GDM1 (cell line): ENCODE results near the gene KRT81.
"Not testable (repeated sequence)": the region's sequence is repeated elsewhere in the genome, so short reads cannot be mapped to it uniquely, and the experiment has no call there.

ENCODE experiments used
- DNase-seq: peaks from one replicate; lab custom pipeline; 2025; lab: John Stamatoyannopoulos, UW

The KRT81 gene

GRCh38 chr12:52317468-52318052 is 26.2 kb upstream of the KRT81 start:
- no peak for DNase-seq

- no peak for DNase-seq
Measured at GRCh38 chr12:52316701-52317100, 25.4 kb upstream of the KRT81 start.

- DNase-seq: no peak
Measured at GRCh38 chr12:52316290-52316689, 25.0 kb upstream of the KRT81 start.

DNA sequence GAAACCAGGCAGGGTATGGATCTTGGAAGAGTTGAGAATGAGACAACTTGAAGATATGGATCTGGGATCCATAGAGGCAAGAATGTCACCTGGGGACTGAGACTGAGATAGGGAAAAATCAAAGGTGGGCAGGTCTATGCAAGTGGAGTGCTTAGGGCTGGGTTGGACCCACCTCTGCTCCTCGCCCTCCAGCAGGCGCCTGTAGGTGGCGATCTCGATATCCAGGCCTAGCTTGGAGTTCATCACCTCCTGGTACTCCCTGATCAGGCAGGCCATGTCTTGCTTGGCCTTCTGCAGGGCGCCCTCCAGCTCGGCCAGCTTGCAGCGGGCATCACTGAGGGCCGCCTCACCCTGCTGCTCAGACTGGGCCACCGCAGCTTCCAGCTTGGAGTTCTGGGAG is 24.4 kb upstream of the KRT81 start:
- DNase-seq: peak; percentile 37

DNA sequence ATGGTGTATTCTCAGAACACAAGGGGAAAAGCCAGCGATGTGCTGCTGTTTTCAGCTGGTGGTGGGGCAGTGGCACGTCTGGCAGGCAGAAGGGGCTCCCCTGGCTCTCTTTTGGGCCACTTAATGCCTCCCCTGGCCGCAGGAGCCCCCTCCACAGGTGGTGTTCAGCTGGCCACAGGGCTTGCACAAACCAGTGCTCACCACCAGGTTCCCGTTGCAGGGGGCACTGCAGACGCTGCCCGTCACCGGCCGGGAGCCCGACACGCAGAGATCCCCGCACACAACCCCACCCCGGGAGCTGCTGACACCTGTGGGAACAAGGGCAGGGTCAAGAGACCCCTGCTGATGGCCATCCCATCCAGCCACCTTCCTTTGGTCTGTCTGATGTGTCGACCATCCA is 23.2 kb upstream of the KRT81 start:
- no peak for DNase-seq

DNA sequence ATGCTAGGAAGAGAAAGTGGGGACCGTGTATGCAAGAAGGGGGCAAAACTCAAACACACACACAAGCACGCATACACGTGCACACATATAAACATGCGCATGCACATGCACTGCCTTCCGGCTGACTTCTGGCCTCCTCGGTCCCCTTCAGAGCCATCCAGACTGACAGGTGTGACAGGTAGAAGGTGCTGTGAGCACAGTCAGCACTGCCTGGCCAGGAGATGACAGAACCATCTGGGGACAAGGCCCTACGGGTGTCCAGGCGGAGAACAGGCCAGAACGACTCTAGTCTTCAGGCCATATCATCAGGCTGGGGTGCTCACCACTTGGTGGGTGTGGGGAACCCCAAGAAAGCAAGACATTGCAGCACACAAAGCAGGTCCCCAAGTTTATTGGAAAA is 22.6 kb upstream of the KRT81 start:
- DNase-seq: no peak

- no peak for DNase-seq
Measured at GRCh38 chr12:52313461-52313860, 22.1 kb upstream of the KRT81 start.

- no peak for DNase-seq
Measured at GRCh38 chr12:52312086-52312485, 20.8 kb upstream of the KRT81 start.

DNA sequence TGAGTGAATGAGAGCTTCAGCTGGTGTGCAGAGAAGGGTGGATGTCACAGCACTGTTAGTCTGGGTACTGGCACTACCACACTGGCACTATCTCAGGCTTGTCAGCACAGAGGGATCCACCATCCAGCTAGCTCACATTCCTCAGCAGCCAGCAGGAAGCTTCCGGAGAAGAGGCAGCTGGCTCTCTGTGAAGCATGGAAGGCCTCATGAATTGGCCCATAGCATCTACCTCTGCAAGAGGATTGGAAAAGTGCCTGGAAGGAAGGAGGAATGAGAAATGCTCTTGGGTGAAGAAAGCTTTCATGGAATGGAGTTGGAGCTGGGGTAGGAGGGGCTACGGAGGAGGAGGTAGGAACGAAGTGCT is 19.9 kb upstream of the KRT81 start:
- DNase-seq: no peak

- DNase-seq: no peak
Measured at GRCh38 chr12:52310622-52311284, 19.4 kb upstream of the KRT81 start.

DNA sequence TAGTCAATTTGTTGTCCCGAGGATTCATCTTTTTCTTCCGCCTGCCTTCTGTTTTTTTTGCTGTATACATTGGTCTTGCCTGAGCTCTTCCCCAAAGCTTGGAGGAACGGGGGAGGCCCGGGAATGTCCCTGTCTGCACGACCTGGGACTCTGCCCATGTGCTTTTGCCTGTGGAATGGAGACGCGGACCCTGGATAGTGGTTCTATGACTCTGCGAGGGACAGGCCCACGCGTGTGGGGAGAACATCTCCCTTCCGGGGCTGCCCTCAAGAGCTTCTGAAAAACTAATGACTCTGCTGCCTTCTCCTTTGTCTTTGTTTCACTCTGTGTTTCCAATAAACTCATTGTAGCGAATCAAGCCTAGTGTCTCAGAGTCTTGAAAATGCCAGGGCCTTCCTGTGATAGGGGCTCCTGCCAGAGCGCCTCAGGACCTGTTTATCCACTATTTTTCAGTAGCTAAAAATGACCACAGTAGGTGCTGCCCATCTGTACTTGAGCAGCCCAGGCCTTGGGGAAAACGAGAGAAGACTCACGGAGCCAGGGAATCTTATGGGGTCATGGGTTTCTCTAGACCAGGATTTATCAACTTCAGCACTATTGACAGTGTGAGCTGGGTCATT is 17.6 kb upstream of the KRT81 start:
- no peak for DNase-seq

- DNase-seq: no peak
Measured at GRCh38 chr12:52307836-52308805, 16.8 kb upstream of the KRT81 start.

DNA sequence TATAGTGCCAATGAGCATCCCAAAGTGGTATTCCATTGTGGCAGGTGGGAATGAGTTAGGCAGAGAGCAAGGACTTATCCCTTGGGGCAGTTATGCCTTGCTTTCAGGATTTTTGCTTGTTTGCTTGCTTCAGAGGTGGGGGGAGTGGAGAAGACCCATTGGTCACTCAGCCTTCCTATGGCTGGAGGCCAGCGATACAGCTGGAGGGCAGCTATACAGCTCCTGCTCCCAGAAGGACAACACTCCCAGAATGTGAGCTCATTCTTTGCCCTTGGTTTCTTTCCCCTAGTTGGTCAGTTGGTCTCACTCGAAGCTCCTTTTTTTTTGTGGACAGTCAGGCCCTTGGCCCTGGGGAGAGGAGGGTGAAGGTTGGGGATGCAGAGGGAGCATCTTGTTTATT is 15.4 kb upstream of the KRT81 start:
- no peak for DNase-seq

GRCh38 chr12:52305921-52306705 is 14.8 kb upstream of the KRT81 start:
- no peak for DNase-seq

- DNase-seq: not testable (repeated sequence)
Measured at GRCh38 chr12:52304941-52305411, 13.6 kb upstream of the KRT81 start.

DNA sequence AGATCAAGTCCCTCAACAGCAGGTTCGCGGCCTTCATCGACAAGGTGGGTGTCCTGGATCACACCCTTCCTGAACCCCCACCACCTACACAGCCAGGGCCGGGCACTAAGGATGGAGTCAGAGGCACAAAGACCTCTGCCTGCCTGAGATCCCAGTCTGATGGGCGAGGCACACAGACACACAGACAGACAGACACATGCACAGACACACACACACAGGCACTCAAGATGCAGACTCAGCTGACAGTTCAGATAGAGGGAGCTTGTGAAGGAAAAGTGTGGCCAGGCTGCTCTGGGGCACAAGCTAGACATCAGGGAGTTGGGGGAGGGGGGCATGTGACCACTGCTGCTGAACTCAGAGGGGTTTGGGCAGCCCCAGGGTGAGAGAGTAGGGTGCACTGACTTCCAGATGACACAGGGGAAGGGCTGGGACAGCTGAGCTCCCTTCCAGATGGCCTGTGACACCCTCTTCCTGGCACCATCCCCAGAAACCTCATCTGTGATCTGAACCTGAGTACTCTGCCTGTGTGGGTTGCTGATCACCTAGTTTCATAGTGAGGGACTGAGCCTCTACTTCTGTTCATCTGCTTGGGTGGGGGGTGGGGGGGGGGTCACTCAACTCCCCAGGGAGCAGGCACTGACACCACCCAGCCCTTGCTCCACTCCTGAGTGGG is 11.0 kb upstream of the KRT81 start:
- DNase-seq: not testable (repeated sequence)

- not testable (repeated sequence) for DNase-seq
Measured at GRCh38 chr12:52301721-52302120, 10.4 kb upstream of the KRT81 start.

DNA sequence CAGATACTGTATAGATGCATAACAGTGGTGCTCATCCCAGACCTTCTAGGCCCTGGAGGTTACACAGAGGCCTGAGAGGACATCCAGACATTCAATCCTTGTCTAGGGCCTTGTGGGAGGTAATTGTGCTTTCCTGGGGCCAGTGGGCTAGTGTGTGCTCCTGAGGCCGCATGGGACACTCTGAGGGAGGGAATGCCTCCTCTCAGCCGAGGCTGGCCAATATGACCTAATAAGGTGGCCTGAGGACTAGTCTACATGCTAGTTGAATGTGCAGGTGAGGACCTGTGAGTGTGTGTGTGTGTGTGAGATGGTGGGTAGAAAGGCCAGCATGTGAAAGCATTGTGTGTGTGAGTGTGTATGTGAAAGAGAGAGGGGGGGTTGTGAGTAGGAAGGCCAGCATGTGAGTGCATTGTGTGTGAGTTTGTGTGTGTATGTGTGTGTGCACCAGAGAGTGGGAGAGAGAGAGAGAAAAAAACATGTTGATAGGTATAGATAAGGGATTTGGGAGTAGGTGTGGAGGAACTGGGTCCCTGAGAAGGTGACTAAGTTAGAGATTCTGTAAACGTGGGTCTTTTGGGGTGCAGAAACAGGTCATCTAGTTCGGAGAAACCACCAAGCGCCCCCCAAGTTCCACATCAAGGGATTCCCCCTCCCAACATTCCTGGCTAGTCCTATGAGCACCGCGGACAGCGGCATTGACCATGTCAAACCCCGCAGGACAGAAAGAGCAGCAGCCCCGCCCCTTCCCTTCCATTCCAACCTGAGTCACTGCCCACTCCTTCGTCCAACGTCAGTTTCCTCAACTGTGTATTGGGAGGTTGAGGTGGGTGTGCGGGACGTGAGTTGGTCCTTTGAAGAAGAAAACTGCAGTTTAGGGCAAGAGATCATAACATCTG is 9.7 kb upstream of the KRT81 start:
- no peak for DNase-seq

- DNase-seq: no peak
Measured at GRCh38 chr12:52298677-52299190, 7.4 kb upstream of the KRT81 start.
